CD4-positive, alpha-beta T cell treated with Interleukin-4 for 1 hour (primary cell): ENCODE measurements around the gene PTK7.
"Not testable (repeated sequence)": the region's sequence is repeated elsewhere in the genome, so short reads cannot be mapped to it uniquely, and the experiment has no call there.

Source experiments
- DNase-seq, 2 donors: peaks; one replicate each; pipeline ENCODE4 v3.0.0-alpha.2; 2020 to 2022

PTK7 gene

DNA sequence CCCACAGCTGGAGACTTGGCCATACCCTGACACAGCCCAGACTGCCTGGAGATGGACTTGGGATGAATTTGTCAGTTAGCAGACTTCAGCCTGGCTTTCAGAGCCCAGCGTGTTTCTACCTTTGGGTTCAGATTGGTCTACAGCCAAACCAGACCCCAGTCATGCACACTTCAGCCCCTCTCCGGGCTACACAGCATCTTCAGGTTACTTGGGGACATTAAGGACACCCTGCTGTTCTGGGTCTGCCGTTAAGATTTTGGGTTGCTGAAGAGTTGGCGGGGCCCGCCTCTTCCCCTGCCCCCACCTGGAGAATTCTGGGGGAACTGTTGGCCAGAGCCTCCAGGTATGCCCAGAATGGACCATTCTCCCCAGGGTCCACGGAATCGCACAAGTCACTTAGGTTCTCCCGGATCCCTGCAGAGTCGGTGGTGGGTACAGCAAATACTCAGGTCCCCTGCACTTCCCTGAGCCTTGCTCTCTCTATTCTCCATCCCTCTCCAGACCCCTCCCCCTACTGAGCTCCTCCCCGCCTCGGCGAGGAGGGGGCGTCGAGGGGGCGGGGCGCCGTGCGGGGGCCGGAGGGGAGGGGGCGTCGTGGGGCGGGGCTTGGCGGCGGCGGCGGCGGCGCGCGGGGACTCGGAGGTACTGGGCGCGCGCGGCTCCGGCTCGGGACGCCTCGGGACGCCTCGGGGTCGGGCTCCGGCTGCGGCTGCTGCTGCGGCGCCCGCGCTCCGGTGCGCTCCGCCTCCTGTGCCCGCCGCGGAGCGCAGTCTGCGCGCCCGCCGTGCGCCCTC lies at the start of gene PTK7:
TSS of gene PTK7 (plus strand) at position 645 of the 794 bp plus-strand sequence. CDS start 175 bp downstream, outside the sequence.
- DNase-seq, result no peak

DNA sequence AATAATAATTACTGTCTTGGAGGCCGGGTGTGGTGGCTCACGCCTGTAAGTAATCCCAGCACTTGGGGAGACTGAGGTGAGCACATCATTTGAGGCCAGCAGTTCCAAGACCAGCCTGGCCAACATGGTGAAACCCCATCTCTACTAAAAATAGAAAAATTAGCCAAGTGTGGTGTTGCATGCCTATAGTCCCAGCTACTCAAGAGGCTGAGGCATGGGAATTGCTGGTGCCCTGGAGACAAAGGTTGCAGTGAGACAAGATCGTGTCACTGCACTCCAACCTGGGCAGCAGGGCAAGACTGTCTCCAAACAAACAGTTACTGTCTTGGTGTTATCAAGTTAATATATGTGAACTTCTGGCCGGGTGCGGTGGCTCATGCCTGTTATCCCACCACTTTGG lies 49.7 kb upstream of the PTK7 start:
- DNase-seq, result no peak

DNA sequence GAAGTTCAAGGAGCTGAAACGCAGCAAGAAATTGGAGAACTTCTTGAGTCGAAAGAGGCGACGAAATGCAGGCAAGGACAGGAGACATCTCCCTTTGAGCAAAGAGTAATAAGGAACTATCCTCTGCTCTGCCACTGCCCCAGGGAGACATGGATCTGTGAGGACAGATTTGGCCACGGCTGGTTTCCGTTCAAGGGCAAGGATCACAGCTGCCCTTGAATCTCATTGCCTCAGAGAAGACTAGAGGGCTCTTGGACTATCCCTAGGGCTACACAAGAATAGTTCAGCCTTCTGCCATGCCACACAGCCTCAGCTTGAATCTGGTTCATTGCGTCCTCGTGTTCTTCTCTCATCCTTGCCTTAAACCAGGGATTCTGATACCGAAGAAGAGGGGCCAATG lies 47.0 kb upstream of the PTK7 start:
- no peak for DNase-seq

DNA sequence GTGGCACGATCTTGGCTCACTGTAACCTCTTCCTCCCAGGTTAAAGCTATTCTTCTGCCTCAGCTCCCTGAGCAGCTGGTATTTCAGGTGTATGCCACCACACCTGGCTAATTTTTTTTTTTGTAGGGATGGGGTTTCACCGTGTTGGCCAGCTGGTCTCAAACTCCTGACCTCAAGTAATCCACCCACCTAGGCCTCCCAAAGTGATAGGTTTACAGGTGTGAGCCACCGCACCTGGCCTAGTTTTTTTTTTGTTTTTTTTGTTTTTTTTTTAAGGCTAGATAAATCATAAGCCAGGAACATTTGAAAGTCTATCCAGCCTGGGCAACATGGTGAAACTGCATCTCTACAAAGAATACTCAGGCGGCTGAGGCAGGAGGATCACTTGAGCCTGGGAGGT lies 43.8 kb upstream of the PTK7 start:
- no peak for DNase-seq

DNA sequence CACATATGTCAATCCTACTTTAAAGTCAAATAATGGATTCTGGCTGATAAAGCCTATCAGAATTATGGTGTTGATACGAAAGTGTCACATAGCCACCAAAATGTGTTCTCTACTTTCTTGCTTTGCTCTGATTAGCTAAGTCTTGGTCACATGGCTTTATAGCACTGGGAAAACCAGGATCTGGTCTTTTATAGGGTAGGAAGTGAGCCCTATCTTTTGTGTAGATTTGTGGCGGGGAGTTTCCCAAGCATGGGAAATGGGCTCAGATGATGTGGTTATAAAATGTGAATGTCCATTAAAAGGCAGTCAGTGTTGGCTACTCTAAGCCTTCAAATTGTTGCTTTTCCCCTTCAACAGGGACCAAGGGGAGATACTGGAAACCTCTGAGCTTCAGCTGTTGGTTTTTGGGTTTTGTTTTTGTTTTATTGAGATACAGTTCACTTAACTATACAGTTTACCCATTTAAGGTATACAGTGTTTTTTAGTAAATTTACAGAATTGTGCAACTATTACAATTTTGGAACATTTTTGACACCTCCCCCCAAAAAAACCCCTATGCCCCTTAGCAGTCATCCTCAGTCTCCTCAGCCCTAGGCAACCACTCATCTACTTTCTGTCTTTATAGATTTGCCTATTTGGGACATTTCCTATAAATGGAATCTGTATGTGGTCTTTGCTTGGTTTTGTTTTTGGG lies 42.5 kb upstream of the PTK7 start:
- no peak for DNase-seq

DNA sequence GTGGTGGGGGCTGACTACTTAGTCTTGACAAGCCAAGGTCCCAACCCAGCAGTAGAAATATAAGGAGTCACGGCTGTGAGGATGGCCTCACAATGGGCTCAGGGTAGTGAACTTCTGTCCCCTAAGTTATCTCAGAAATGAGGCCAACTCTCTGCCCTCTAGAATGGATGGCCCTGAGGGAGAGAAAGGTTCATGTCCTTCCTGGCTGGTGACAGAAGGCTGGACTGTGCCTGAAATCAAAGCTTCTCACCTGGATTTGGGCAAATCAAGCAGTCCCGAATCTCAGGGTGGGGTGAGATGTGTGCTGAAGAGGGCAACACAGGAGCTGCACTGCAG lies 42.0 kb upstream of the PTK7 start:
- DNase-seq, result no peak

DNA sequence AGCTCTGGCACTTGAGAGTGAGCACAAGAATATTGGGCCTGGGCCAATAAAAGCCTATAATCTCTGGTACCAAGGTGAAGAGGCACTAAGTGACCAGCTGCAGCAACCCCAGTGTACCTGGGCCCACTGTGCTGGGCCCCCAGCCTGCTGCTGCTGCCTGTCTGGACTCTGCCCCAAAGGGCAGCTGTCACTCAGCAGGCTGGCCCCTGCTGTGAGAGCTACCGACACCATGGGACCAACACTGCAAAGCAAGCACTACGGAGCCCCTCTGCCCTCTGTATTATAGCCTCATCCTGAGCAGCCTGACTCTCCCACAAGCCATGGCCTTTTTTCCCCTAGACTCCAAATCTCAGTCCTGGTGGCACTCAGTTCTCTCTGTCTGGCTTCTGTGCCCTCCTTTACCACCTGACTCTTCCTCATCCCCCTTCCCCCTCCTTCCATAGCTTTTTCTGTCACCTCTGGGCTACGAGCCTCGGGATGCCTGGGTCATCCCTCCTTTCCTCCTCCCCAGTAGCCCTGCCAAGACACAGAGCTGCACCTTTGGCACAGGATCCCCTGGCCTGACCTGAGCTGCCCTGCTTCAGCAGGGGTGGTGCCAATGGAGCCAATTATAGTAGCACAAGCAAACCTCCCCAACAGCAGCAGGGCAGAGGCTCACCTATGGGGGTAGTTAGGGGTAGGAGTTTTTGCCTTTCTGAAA lies 40.5 kb upstream of the PTK7 start:
- DNase-seq, result no peak

DNA sequence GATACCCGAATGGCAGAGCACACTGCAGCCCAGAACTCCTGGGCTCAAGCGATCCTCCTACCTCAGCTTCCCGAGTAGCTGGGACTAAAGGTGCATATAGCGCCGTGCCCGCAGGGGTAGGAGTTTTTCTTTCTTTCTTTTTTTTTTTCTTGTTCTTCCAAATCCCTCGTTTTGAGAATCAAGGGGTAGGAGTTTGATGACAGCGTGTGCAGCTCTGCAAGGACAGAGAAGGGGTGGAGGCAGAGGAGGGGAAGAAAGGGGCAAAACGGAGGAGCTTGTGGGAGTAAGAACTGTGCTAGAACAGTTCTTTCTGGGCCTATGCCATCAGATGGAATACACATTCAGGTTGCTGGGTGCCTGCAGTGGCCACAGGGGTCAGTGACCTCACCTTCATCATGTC lies 39.4 kb upstream of the PTK7 start:
- no peak for DNase-seq

DNA sequence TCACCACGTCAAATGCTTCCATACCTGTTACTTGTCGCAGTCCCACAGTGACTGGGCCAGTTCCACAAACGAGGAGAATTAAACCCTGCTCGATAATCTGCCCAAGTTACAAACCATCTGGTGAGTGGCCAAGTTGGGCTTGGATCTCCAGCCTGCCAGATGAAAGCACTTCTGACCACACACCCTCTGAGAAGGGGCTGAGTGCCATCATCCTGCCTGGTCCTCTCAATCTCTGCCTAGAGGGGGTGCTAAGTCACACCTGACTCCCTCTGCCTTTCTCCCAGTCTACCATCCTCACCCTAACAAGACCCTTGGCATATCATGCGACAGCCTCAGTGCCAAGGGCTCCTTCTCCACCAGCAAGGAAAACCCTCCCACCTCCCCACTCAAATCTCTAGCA lies 38.9 kb upstream of the PTK7 start:
- DNase-seq, result no peak

DNA sequence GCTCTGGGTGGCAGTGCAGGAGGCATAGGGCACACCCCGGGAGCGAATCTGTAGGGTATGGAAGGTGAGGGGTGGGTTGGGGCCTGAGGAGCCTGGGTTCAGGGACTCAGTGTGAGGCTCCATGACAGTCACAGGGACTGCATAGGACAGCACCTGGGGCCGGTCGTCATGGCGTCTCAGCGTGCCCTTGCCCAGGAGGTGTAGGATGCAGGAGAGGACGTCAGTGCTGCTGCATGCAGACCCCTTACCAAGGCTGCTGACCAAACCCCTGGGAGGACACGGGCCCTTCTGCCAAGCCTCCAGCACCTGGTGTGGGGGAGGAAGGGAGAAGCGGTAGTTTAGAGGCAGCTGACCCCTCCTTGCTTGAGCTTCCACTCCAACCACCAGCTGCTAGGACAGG lies 38.4 kb upstream of the PTK7 start:
- DNase-seq, result no peak

DNA sequence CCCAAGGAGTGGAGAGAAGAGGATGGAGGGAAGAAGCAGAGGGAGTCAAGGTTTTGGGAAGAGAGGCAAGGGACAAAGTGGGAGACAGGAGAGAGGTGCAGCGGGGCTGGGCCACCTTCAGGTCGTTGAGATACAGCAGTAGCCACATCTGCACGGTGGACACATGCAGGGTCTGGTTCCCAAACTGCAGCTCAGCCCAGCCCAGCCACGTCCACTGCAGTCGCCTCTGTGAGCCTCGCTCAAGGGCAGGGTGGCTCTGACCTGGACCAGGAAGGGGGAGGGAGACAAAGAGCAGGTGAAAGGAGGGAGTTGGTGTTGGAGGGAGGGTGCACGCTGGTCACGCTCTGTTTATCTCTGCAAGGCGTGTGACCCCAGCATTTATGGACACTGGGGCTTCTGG lies 37.4 kb upstream of the PTK7 start:
- DNase-seq, result no peak

DNA sequence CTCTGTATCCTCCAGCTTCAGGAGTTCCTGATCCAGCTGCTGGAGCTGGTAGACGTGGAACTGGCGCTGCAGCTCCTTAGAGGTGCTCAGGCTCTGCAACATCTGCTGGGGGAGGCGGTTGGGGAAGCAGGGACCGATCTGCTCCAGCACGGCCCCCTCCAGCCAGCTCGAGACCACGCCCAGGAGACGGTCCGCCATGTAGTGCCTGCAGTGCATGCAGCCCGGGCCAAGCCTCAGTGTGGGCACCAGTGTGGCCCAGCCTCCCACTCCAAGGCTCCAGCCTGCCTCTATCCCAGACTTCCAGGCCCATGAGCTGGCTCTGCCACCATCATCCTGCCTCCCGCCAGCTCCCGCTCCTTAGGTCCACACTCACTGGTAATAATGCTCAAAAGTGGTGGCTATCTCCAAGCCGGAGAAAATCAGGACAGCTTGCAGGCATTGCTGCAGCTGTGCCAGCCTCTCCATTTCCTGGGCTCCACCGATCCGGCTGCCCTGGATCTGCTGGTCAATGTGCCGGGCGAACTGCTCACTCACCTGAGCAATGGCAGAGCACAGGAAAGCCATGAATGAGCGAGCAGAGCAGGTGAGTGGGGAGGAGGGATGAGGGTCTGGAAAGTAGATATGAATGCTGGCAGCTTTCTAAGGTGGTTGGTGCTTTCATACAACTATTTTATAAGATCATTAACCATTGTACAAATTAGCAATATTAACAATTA lies 35.4 kb upstream of the PTK7 start:
- DNase-seq, result no peak

DNA sequence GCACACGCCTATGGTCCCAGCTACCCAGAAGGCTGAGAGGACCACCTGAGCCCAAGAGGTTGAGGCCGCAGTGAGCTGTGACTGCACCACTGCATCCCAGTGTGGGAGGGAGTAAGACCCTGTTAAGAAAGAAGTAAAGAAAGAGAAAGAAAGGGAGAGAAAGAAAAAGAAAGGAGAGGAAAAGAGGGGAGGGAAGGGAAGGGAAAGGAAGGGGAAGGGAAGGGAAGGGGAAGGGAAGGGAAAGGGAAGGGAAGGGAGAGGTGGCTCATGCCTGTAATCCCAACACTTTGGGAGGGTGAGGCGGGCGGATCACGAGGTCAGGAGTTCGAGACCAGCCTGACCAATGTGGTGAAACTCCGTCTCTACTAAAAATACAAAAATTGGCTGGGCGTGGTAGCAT lies 34.6 kb upstream of the PTK7 start:
- not testable (repeated sequence) for DNase-seq

DNA sequence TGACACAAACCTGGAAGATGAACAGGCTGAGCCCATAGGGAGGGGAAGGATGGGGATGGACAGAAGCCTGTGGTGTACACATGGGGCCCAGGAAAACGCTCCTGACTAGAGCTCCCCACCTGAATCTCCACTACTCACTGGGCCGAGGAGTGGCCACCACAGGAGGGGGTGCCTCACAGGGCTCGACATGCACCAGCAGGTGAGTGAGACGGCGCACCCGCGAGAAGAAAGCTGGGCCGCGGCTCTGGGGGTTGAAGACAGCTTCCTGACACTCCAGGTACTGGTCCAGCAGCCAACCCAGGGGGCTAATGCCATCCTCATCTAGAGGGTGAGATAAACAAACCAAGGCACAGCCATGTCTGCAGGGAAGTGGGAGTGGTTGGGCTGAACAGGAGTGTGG lies 32.8 kb upstream of the PTK7 start:
- DNase-seq, result no peak

DNA sequence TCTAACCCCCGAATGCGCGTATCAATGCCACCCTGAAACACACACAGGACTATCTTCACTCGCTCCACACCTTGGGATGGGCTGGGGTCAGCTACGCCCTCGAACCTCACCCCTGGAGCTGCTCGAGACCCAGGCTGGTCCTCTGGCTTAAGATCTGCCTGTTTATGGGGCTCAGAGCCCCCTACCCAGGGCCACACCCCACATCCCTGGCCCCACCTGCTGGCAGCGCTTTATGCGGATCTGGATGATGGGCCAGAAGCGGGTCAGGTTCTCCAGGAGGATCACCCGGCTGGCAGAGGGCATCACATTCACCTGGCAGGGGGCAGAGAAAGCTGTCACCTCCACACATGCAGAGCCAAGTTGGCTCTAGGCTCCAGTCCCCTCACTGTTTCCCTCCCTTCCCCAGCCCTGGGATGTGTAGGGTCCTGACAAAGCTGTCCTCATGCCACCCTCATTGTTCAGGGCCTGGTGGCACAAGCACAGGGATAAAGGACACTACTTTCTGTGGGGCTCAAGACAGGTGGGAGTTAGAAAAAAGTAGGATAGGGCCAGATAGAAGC lies 30.7 kb upstream of the PTK7 start:
- no peak for DNase-seq

DNA sequence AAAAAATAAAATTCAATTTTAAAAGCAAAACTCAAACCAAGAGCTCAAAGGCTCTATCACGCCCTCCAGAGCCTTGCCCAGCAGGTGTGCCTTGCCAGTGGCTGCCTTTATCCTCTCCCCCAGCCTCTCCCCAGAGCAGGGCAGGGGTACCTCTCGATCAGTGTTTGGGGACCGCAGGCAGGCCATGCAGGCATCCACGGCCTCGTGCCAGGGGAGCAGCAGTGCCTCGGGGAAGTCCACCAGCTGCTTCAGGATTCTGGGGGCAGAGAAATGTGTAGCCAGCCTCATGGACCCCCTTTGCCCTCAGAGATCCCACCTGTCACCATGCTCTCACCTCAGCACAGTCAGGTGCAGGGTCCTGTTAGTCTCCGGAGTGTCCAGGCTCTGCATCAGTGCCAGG lies 28.1 kb upstream of the PTK7 start:
- DNase-seq, result no peak

DNA sequence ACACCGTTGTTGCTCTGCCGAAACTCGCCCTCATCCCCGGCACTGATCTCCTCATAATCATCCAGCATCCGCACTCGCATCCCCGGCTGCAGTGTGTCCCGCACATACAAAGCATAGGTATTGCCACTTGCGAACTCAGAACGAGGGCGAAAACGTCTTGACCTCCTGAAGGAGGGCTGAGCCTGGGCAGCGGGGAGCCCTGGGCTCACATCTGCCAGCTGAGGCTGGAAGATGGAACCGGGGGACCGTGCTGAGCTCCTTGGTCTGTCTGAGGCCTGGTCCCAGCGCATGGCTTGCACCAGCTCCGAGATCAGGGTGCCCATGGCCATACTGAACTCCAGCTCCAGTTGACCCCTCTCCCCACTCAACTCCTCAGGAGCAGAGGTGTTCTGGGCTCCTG lies 25.1 kb upstream of the PTK7 start:
- DNase-seq, result no peak

DNA sequence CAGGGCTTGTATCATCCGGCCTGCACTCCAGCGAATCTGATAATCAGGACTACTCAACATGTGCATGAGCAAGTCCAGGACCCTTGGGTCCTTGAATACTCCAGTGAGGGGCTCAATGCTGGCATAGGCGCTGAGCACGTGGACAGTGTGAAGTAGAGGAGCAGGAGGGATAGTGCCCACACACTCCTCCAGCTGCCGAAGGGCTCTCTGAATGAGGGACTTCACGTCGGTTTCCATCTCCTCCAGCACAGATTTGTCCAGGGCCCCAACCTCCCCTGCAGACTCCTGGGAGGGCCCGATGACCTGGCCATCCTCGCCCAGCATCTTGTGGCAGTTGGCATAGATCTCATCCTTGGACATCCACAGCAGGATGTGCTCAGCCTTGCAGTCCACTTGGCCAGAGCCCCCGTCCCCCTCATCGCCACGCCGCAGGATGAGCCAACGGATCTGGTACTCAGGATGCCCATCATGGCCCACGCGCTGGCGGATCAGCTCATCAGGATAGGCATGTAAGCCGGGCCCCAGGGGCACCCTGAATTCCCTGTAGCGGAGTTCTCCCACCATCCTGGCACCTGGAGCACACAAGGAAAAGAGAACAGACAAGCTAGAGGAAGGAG lies 23.8 kb upstream of the PTK7 start:
- no peak for DNase-seq

DNA sequence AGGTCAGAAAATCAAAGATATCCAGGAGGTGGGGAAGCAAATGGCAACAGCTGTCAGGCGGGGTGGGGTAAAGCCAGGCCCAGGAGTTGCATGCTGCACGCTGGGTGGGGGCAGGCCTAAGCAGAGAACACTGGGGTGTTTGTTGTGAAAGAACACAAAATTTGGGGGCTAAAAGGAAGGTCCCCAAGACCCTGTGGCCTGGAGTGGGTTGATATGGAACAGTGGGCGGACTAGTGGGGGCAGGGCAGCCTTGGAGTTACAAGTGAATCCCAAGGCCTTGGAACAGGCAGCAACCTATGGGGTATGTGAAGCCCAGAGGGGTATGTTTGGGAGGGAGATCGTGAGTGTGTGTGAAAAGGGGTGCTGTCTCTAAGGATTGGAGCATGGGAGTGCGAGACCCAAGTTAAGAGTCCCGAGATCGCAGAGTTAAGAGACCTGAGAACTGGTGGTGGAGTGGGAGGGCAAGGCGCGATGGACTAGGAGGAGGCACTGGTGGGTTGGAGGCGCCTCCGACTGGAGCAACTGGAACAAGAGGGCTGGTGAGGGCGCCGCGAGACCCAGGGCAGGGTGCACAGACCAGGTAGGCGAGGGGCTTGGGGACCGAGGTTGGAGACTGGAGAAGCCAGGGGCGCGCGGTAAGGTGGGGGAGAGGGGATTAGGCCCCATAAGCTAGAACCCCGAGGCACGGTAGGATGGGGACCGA lies 23.1 kb upstream of the PTK7 start:
- no peak for DNase-seq

DNA sequence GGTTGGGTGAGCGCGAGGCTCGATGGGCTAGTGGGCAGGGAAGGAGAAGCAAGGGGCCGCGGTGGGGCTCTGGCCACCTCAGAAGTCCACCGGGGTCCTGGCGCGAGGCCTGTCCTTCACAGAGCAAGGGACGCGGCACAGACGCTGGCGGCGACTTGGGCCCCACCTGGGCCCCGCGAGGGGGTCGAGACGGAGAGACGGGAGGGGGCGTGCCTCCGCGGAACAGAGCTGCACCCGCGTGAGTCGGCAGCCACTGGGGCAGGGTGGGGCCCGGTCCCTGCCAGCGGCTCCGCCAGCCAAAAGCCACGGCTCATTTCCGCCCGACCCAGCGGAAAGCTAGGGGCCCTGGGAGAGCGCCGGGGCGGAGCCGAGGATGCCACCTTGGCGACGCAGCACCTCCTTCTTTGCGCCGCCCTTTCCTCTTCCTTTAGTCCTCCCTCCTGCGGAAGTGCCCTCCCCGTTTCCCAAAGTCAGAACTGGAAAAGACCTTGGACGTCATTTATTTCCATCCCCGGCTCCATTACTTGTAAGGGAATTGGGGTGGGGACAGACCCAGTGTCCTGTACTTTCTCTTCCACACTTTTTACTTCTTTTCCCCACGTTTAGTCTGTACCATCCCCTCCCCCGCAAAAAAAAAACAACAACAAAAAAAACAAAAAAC lies 22.4 kb upstream of the PTK7 start, which contains the start of gene CUL7:
TSS of gene CUL7 (minus strand) at position 307 of the 661 bp plus-strand sequence. CDS start 1,063 bp downstream, outside the sequence.
- peak; percentile 88 to 91 for DNase-seq
